ENCODE measurements around the gene ZNF460.

Gene ZNF460

DNA sequence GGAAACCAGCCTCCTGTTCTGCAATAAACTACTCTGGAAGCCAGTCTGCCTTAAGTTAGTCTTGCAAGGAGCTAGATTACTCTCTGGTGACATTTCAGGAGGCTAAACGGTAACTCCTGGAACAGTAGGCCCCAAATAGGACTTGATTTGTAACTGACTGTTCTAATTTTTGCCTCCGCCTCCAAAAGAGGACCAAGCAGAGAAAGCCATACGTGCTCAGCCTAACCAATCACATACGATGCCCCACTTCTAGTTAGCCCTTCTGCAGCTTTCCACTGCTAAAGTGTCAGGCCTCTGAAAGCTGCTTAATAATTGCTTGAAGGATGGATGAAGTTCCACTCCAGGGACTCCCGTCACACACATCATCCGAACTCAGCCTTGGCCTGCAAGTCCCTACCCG is 39.1 kb upstream of the ZNF460 start:
- peak overlapping the region; percentile 75 for H3K4me2 ChIP-seq (ENCODE audit: low read length)
- no peak overlapping the region for H2AK5ac ChIP-seq (ENCODE audit: low read length)
- H3K4ac ChIP-seq (ENCODE audit: low read depth, low read length), result no peak overlapping the region
- no peak overlapping the region for H4K8ac ChIP-seq (ENCODE audit: low read depth, low read length)
- H3K36me3 ChIP-seq (ENCODE audit: control insufficient read depth, insufficient read depth, low read length), result no peaks in the 10 kb centered on the region
- H4K5ac ChIP-seq (ENCODE audit: low read length), result no peak overlapping the region
- H3K4me3 ChIP-seq (ENCODE audit: low read length), result peak overlapping the region; percentile 95
- no peak overlapping the region for H2BK120ac ChIP-seq (ENCODE audit: low read depth, low read length)
- H3K18ac ChIP-seq (ENCODE audit: low read length), result no peak overlapping the region
- peak overlapping the region; percentile 96 for H3K56ac ChIP-seq (ENCODE audit: low read length)
- H2BK15ac ChIP-seq (replicated peaks; ENCODE audit: low read depth), result no peak overlapping the region
- WGBS (ENCODE audit: extremely low coverage, insufficient coverage, low lambda C conversion rate), result no CpG with 5 or more reads among the region's 7 CpGs
- no peak overlapping the region for H3K23ac ChIP-seq (ENCODE audit: low read length)
- no peak overlapping the region for H3K27ac ChIP-seq (ENCODE audit: low read depth, low read length)
- H3K27me3 ChIP-seq (ENCODE audit: insufficient read depth, low read length, poor library complexity), result no peaks in the 10 kb centered on the region
- peak; percentile 5 for DNase-seq
- H3K9ac ChIP-seq (ENCODE audit: low read length), result peak overlapping the region; percentile 91
- H2BK5ac ChIP-seq (ENCODE audit: low read length), result no peak overlapping the region
- peaks cover 23% of the 10 kb centered on the region for H3K79me2 ChIP-seq (ENCODE audit: control insufficient read depth, insufficient read depth, low read length)
- H3K4me1 ChIP-seq (ENCODE audit: control insufficient read depth, low read depth, low read length), result no peaks in the 10 kb centered on the region
- peaks cover 10% of the 10 kb centered on the region for H3K79me1 ChIP-seq (ENCODE audit: low read length)

DNA sequence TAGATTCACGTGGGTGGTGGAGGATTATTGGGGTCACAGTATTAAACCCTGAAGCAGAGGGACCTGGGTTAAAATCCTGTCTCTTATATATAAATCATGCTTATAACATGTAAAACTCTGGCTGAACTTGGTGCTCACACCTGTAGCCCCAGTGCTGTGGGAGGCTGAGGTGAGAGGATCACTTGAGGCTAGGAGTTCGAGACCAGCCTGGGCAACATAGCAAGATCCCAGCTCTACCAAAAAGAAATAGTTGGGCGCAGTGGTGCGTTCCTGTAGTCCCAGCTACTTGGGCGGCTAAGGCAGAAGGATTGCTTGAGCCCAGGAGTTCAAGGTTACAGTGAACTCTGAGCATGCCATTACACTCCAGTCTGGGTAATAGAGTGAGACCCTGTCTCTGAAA is 37.5 kb upstream of the ZNF460 start:
- Histone ChIP-seq H3K9ac (ENCODE audit: low read length) (no peak overlapping the region), H3K56ac (ENCODE audit: low read length) (no peak overlapping the region), H3K23ac (ENCODE audit: low read length) (no peak overlapping the region), H2BK120ac (ENCODE audit: low read depth, low read length) (no peak overlapping the region), H3K27ac (ENCODE audit: low read depth, low read length) (no peak overlapping the region), H3K27me3 (ENCODE audit: insufficient read depth, low read length, poor library complexity) (no peaks in the 10 kb centered on the region), H3K36me3 (ENCODE audit: control insufficient read depth, insufficient read depth, low read length) (no peaks in the 10 kb centered on the region), H3K4ac (ENCODE audit: low read depth, low read length) (no peak overlapping the region), H3K18ac (ENCODE audit: low read length) (no peak overlapping the region), H3K4me3 (ENCODE audit: low read length) (no peak overlapping the region), H3K79me1 (ENCODE audit: low read length) (peaks cover 11% of the 10 kb centered on the region), H3K79me2 (ENCODE audit: control insufficient read depth, insufficient read depth, low read length) (peaks cover 23% of the 10 kb centered on the region), H4K8ac (ENCODE audit: low read depth, low read length) (no peak overlapping the region), H3K4me2 (ENCODE audit: low read length) (no peak overlapping the region), H2BK15ac (replicated peaks; ENCODE audit: low read depth) (no peak overlapping the region), H2BK5ac (ENCODE audit: low read length) (no peak overlapping the region), H4K5ac (ENCODE audit: low read length) (no peak overlapping the region), H3K4me1 (ENCODE audit: control insufficient read depth, low read depth, low read length) (no peaks in the 10 kb centered on the region), H2AK5ac (ENCODE audit: low read length) (no peak overlapping the region)
- DNase-seq, result no peak
- WGBS (ENCODE audit: extremely low coverage, insufficient coverage, low lambda C conversion rate), result no CpG with 5 or more reads among the region's 5 CpGs

DNA sequence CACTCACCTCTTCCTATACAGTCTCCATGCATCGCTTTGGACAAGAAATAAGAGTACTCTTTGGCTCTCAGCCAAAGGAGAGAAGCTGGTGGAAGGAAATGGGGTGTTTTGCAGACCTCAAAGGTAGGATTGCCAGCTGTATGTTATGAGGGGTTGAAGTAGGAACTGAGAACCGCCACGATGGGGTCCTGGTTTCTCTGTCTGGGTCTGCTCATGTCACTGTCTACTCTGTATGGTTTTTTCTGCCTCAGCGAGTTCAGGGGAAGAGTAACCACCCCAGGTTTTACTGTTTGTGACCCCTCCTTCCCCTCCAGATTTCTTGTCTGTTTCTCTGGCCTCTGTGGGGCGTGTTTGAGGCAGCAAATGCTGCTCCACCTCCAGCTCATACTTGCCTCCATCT is 35.8 kb upstream of the ZNF460 start:
- no peak overlapping the region for H3K4me3 ChIP-seq (ENCODE audit: low read length)
- H4K8ac ChIP-seq (ENCODE audit: low read depth, low read length), result no peak overlapping the region
- no peak overlapping the region for H3K27ac ChIP-seq (ENCODE audit: low read depth, low read length)
- no peaks in the 10 kb centered on the region for H3K27me3 ChIP-seq (ENCODE audit: insufficient read depth, low read length, poor library complexity)
- no peak overlapping the region for H2AK5ac ChIP-seq (ENCODE audit: low read length)
- H3K4ac ChIP-seq (ENCODE audit: low read depth, low read length), result no peak overlapping the region
- DNase-seq, result no peak
- no peak overlapping the region for H2BK15ac ChIP-seq (replicated peaks; ENCODE audit: low read depth)
- H3K23ac ChIP-seq (ENCODE audit: low read length), result no peak overlapping the region
- no peak overlapping the region for H3K56ac ChIP-seq (ENCODE audit: low read length)
- H3K4me2 ChIP-seq (ENCODE audit: low read length), result no peak overlapping the region
- no peaks in the 10 kb centered on the region for H3K36me3 ChIP-seq (ENCODE audit: control insufficient read depth, insufficient read depth, low read length)
- no peak overlapping the region for H3K18ac ChIP-seq (ENCODE audit: low read length)
- H3K9ac ChIP-seq (ENCODE audit: low read length), result no peak overlapping the region
- no peaks in the 10 kb centered on the region for H3K4me1 ChIP-seq (ENCODE audit: control insufficient read depth, low read depth, low read length)
- H2BK5ac ChIP-seq (ENCODE audit: low read length), result no peak overlapping the region
- no CpG with 5 or more reads among the region's 5 CpGs for WGBS (ENCODE audit: extremely low coverage, insufficient coverage, low lambda C conversion rate)
- H2BK120ac ChIP-seq (ENCODE audit: low read depth, low read length), result no peak overlapping the region
- no peak overlapping the region for H4K5ac ChIP-seq (ENCODE audit: low read length)
- H3K79me1 ChIP-seq (ENCODE audit: low read length), result peaks cover 11% of the 10 kb centered on the region
- H3K79me2 ChIP-seq (ENCODE audit: control insufficient read depth, insufficient read depth, low read length), result peaks cover 23% of the 10 kb centered on the region

DNA sequence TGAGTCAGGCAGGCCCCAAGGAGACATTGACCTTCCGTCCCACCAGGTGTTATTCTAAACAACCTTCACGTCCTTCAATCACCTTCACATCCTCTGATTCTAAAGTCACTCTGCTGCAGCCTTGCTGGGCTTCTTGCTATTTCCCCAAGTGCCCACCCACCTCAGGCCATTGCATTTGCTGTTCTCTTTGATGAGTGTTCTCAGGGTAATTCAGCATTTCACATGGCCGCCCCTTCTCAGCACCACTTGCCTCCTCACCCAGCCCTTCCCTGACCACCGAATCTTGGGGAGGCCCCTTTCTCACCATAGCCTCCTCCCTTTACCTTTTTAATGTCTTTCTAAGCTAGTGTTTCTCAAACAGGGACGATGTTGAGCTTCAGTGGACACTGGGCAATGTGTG is 35.2 kb upstream of the ZNF460 start:
- Histone ChIP-seq H3K27me3 (ENCODE audit: insufficient read depth, low read length, poor library complexity) (no peaks in the 10 kb centered on the region), H3K79me2 (ENCODE audit: control insufficient read depth, insufficient read depth, low read length) (peaks cover 23% of the 10 kb centered on the region), H3K4me1 (ENCODE audit: control insufficient read depth, low read depth, low read length) (no peaks in the 10 kb centered on the region), H3K4me3 (ENCODE audit: low read length) (no peak overlapping the region), H3K9ac (ENCODE audit: low read length) (no peak overlapping the region), H3K56ac (ENCODE audit: low read length) (no peak overlapping the region), H3K4me2 (ENCODE audit: low read length) (no peak overlapping the region), H2BK5ac (ENCODE audit: low read length) (no peak overlapping the region), H2BK120ac (ENCODE audit: low read depth, low read length) (no peak overlapping the region), H3K4ac (ENCODE audit: low read depth, low read length) (no peak overlapping the region), H3K27ac (ENCODE audit: low read depth, low read length) (no peak overlapping the region), H3K36me3 (ENCODE audit: control insufficient read depth, insufficient read depth, low read length) (no peaks in the 10 kb centered on the region), H3K18ac (ENCODE audit: low read length) (no peak overlapping the region), H4K5ac (ENCODE audit: low read length) (no peak overlapping the region), H3K79me1 (ENCODE audit: low read length) (peaks cover 11% of the 10 kb centered on the region), H2AK5ac (ENCODE audit: low read length) (no peak overlapping the region), H3K23ac (ENCODE audit: low read length) (no peak overlapping the region), H4K8ac (ENCODE audit: low read depth, low read length) (no peak overlapping the region), H2BK15ac (replicated peaks; ENCODE audit: low read depth) (no peak overlapping the region)
- no peak for DNase-seq
- WGBS (ENCODE audit: extremely low coverage, insufficient coverage, low lambda C conversion rate), result no CpG with 5 or more reads among the region's 5 CpGs

DNA sequence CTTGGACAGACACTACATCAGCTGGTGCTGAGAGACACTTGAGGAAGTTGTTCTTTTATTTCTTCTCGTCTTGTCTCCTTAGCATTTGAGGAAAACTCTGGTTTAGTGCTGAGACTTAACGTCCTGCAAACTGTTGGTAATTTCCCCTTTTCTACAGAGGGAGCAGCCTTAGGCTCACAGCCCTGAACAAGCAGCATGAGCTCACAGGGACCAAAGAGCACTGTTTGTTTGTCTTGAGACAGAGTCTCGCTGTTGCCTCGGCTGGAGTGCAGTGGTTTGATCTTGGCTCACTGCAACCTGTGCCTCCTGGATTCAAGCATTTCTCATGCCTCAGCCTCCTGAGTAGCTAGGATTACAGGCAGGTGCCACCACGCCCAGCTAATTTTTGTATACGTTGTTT is 34.3 kb upstream of the ZNF460 start:
- Histone ChIP-seq H3K4me2 (ENCODE audit: low read length) (no peak overlapping the region), H3K27me3 (ENCODE audit: insufficient read depth, low read length, poor library complexity) (no peaks in the 10 kb centered on the region), H3K4me1 (ENCODE audit: control insufficient read depth, low read depth, low read length) (no peaks in the 10 kb centered on the region), H3K9ac (ENCODE audit: low read length) (no peak overlapping the region), H3K79me2 (ENCODE audit: control insufficient read depth, insufficient read depth, low read length) (peaks cover 22% of the 10 kb centered on the region), H2BK120ac (ENCODE audit: low read depth, low read length) (no peak overlapping the region), H3K23ac (ENCODE audit: low read length) (no peak overlapping the region), H3K56ac (ENCODE audit: low read length) (no peak overlapping the region), H3K27ac (ENCODE audit: low read depth, low read length) (no peak overlapping the region), H3K18ac (ENCODE audit: low read length) (no peak overlapping the region), H3K4me3 (ENCODE audit: low read length) (no peak overlapping the region), H2BK5ac (ENCODE audit: low read length) (no peak overlapping the region), H3K79me1 (ENCODE audit: low read length) (peaks cover 11% of the 10 kb centered on the region), H3K4ac (ENCODE audit: low read depth, low read length) (no peak overlapping the region), H2BK15ac (replicated peaks; ENCODE audit: low read depth) (no peak overlapping the region), H4K8ac (ENCODE audit: low read depth, low read length) (no peak overlapping the region), H2AK5ac (ENCODE audit: low read length) (no peak overlapping the region), H4K5ac (ENCODE audit: low read length) (no peak overlapping the region), H3K36me3 (ENCODE audit: control insufficient read depth, insufficient read depth, low read length) (no peaks in the 10 kb centered on the region)
- no CpG with 5 or more reads among the region's 6 CpGs for whole genome bisulfite sequencing (ENCODE audit: extremely low coverage, insufficient coverage, low lambda C conversion rate)
- DNase-seq, result no peak

DNA sequence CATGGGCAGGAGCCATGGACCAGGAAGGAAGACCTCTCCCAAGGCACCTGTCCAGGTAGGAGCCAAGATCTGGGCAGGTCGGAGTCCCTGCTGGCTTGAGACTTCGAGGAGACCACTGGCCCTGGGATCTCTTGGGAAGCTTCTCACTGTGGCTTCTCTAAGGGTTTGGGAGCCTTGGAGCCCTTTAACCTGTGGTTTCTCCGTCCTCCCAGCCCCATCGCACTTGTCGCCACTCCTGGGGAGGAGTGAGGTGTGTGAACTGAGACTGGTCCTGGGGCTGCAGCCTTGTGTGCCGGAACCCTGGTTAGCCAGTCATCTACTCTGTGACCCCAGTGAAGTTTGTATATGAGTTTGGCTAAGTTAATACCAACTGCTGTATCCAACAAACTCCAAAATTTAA is 31.6 kb upstream of the ZNF460 start:
- Histone ChIP-seq H3K56ac (ENCODE audit: low read length) (no peak overlapping the region), H3K27ac (ENCODE audit: low read depth, low read length) (no peak overlapping the region), H2BK5ac (ENCODE audit: low read length) (no peak overlapping the region), H4K8ac (ENCODE audit: low read depth, low read length) (no peak overlapping the region), H3K4me3 (ENCODE audit: low read length) (no peak overlapping the region), H3K4ac (ENCODE audit: low read depth, low read length) (no peak overlapping the region), H3K79me1 (ENCODE audit: low read length) (peaks cover 1% of the 10 kb centered on the region), H3K18ac (ENCODE audit: low read length) (no peak overlapping the region), H3K79me2 (ENCODE audit: control insufficient read depth, insufficient read depth, low read length) (no peaks in the 10 kb centered on the region), H3K27me3 (ENCODE audit: insufficient read depth, low read length, poor library complexity) (no peaks in the 10 kb centered on the region), H2AK5ac (ENCODE audit: low read length) (no peak overlapping the region), H3K4me1 (ENCODE audit: control insufficient read depth, low read depth, low read length) (no peaks in the 10 kb centered on the region), H3K4me2 (ENCODE audit: low read length) (no peak overlapping the region), H2BK120ac (ENCODE audit: low read depth, low read length) (no peak overlapping the region), H3K9ac (ENCODE audit: low read length) (no peak overlapping the region), H3K23ac (ENCODE audit: low read length) (no peak overlapping the region), H3K36me3 (ENCODE audit: control insufficient read depth, insufficient read depth, low read length) (peaks cover 2% of the 10 kb centered on the region), H2BK15ac (replicated peaks; ENCODE audit: low read depth) (no peak overlapping the region), H4K5ac (ENCODE audit: low read length) (no peak overlapping the region)
- WGBS (ENCODE audit: extremely low coverage, insufficient coverage, low lambda C conversion rate), result no CpG with 5 or more reads among the region's 6 CpGs
- DNase-seq, result no peak

Data from mesendoderm (in vitro differentiated cells).